Glutamatergic neuron (in vitro differentiated cells): ENCODE data around the gene SLC9C2. TPM values are rescaled to one million over a fixed set of nuclear protein-coding genes. Genes with fewer than 3 reads are reported as not detected.
"Not testable (repeated sequence)": the region's sequence is repeated elsewhere in the genome, so short reads cannot be mapped to it uniquely, and the experiment has no call there.

ENCODE experiments used
- DNase-seq: peaks from one replicate; pipeline ENCODE4 v3.0.0; 2022
- H3K27ac Mint-ChIP-seq: one replicate; pipeline ENCODE4 v1.8.0; 2020; ENCODE audit warnings: mild to moderate bottlenecking, mixed read lengths, inconsistent platforms; ENCODE audit not compliant: unreplicated experiment
- H3K27me3 Mint-ChIP-seq: one replicate; pipeline ENCODE4 v1.8.0; 2020; ENCODE audit warnings: mild to moderate bottlenecking, moderate library complexity, mixed read lengths, inconsistent platforms; ENCODE audit not compliant: unreplicated experiment
- H3K36me3 Mint-ChIP-seq: one replicate; pipeline ENCODE4 v1.8.0; 2020; ENCODE audit warnings: mild to moderate bottlenecking, mixed read lengths, inconsistent platforms; ENCODE audit not compliant: unreplicated experiment
- H3K4me1 Mint-ChIP-seq: one replicate; pipeline ENCODE4 v1.8.0; 2020; ENCODE audit warnings: mild to moderate bottlenecking, low read depth, mixed read lengths, inconsistent platforms; ENCODE audit not compliant: unreplicated experiment
- H3K4me3 Mint-ChIP-seq: one replicate; pipeline ENCODE4 v1.8.0; 2020; ENCODE audit warnings: mild to moderate bottlenecking, mixed read lengths, inconsistent platforms; ENCODE audit not compliant: unreplicated experiment
- H3K9me3 Mint-ChIP-seq: one replicate; pipeline ENCODE4 v1.8.0; 2020; ENCODE audit warnings: mild to moderate bottlenecking, moderate library complexity, mixed read lengths, inconsistent platforms; ENCODE audit not compliant: unreplicated experiment
- CTCF ChIP-seq: fragments of 200-600 bp; sonication (generic); IDR thresholded peaks from one replicate; pipeline ENCODE4 v1.5.0; 2021; ENCODE audit not compliant: partially characterized antibody, unreplicated experiment
- total RNA-seq: library from RNA; stranded (reverse); fragmentation: NEBNext Ultra II Directional; extraction: Animal tissue kit (Norgen Biotek cat#: 25700); gene quantifications from one replicate; pipeline ENCODE4 v1.2.1, GENCODE V29; 2021; ENCODE audit not compliant: unreplicated experiment

Gene SLC9C2
- total RNA-seq, 1 donor from 2014 or later = 0.98 TPM

- H3K36me3 Mint-ChIP-seq = peaks cover 13% of the 10 kb centered on the region
- H3K27me3 Mint-ChIP-seq = peaks cover 2% of the 10 kb centered on the region
These were observed 128.6 kb downstream of the SLC9C2 start for GRCh38 chr1:173474097-173474779.

GRCh38 chr1:173473599-173474011, 129.3 kb downstream of the SLC9C2 start:
- peaks cover 4% of the 10 kb centered on the region for H3K9me3 Mint-ChIP-seq
- H3K27ac Mint-ChIP-seq = no peak overlapping the region
- no peak for DNase-seq
- peaks cover 5% of the 10 kb centered on the region for H3K4me1 Mint-ChIP-seq
- TF ChIP-seq CTCF = no peak
- H3K27me3 Mint-ChIP-seq = peaks cover 2% of the 10 kb centered on the region
- no peak overlapping the region for H3K4me3 Mint-ChIP-seq
- H3K36me3 Mint-ChIP-seq = peaks cover 13% of the 10 kb centered on the region

More at GRCh38 chr1:173474097-173474779, 128.6 kb downstream of the SLC9C2 start:
- no peak for TF ChIP-seq CTCF
- DNase-seq = no peak
- Mint-ChIP-seq H3K27ac (no peak overlapping the region), H3K9me3 (peaks cover 4% of the 10 kb centered on the region), H3K4me1 (peaks cover 5% of the 10 kb centered on the region), H3K4me3 (no peak overlapping the region)

- no peak for DNase-seq
- TF ChIP-seq CTCF = no peak
- Mint-ChIP-seq H3K27me3 (peaks cover 2% of the 10 kb centered on the region), H3K36me3 (peaks cover 18% of the 10 kb centered on the region), H3K9me3 (peaks cover 3% of the 10 kb centered on the region), H3K27ac (no peak overlapping the region), H3K4me1 (no peaks in the 10 kb centered on the region), H3K4me3 (no peak overlapping the region)
These were observed 132.3 kb downstream of the SLC9C2 start for GRCh38 chr1:173470608-173471007.

GRCh38 chr1:173469656-173470055, 133.2 kb downstream of the SLC9C2 start:
- no peak for TF ChIP-seq CTCF
- Mint-ChIP-seq H3K27ac (no peak overlapping the region), H3K9me3 (peaks cover 3% of the 10 kb centered on the region), H3K27me3 (no peaks in the 10 kb centered on the region), H3K4me3 (no peak overlapping the region), H3K4me1 (no peaks in the 10 kb centered on the region), H3K36me3 (peaks cover 26% of the 10 kb centered on the region)
- no peak for DNase-seq

- no peak for TF ChIP-seq CTCF
- H3K9me3 Mint-ChIP-seq = peaks cover 3% of the 10 kb centered on the region
- peaks cover 31% of the 10 kb centered on the region for H3K36me3 Mint-ChIP-seq
- no peak overlapping the region for H3K27ac Mint-ChIP-seq
- peaks cover 2% of the 10 kb centered on the region for H3K27me3 Mint-ChIP-seq
- no peaks in the 10 kb centered on the region for H3K4me1 Mint-ChIP-seq
- no peak overlapping the region for H3K4me3 Mint-ChIP-seq
- DNase-seq = no peak
These were observed 135.4 kb downstream of the SLC9C2 start for GRCh38 chr1:173467426-173467825.

GRCh38 chr1:173464185-173464584, 138.7 kb downstream of the SLC9C2 start:
- H3K9me3 Mint-ChIP-seq, H3K4me1 Mint-ChIP-seq, H3K4me3 Mint-ChIP-seq, DNase-seq, H3K27me3 Mint-ChIP-seq: not testable (repeated sequence)
- Mint-ChIP-seq H3K27ac (peak overlapping the region; percentile 2), H3K36me3 (peaks cover 18% of the 10 kb centered on the region)

- not testable (repeated sequence) for H3K27me3 Mint-ChIP-seq, H3K27ac Mint-ChIP-seq, H3K4me1 Mint-ChIP-seq, H3K4me3 Mint-ChIP-seq, DNase-seq, H3K9me3 Mint-ChIP-seq
- H3K36me3 Mint-ChIP-seq = peaks cover 17% of the 10 kb centered on the region
These were observed 140.2 kb downstream of the SLC9C2 start for GRCh38 chr1:173462666-173463065.
